IMR-90 (cell line): Measurements from ENCODE around the gene WASHC4. TPM values are rescaled to one million over a fixed set of nuclear protein-coding genes. Genes with fewer than 3 reads are reported as not detected.

Source experiments
- ATAC-seq: fragments of 200-7000 bp; cut with Tn5 transposase; 2 replicates; pipeline ENCODE4 v1.9.1; 2020; ENCODE audit warnings: low read depth, mild to moderate bottlenecking, moderate library complexity
- BruUV-seq: library from RNA; stranded (reverse); fragments of 400-500 nt; replicated peaks from 2 replicates; lab custom pipeline; 2021; lab: Mats Ljungman, UMichigan
- CTCF ChIA-PET: fragments of 300-600 bp; formaldehyde crosslinking; extraction: SDS; loops from one replicate; lab custom pipeline; 2021; ENCODE audit warnings: antibody characterized with exemption; lab: Yijun Ruan, JAX
- POLR2A ChIA-PET: fragments of 300-600 bp; sonication (Branson Sonifier 250); formaldehyde crosslinking; loops from one replicate; lab custom pipeline; 2022; ENCODE audit warnings: antibody characterized with exemption; ENCODE audit not compliant: unreplicated experiment; lab: Charles Lee
- DNase-seq: peaks from one replicate; pipeline ENCODE4 v3.0.0; 2013
- H2AFZ ChIP-seq: replicated peaks from 2 replicates; pipeline ENCODE3; 2013; ENCODE audit warnings: low read length, mild to moderate bottlenecking; ENCODE audit not compliant: poor library complexity
- H2AK5ac ChIP-seq: 2 replicates; pipeline ENCODE4 v1.6.1; 2013; ENCODE audit warnings: low read depth, low read length, inconsistent platforms
- H2AK9ac ChIP-seq: replicated peaks from 2 replicates; pipeline ENCODE3; 2013; ENCODE audit warnings: mild to moderate bottlenecking, low read depth, low read length, moderate library complexity; ENCODE audit not compliant: poor library complexity
- H2BK120ac ChIP-seq: 2 replicates; pipeline ENCODE4 v1.6.1; 2013; ENCODE audit warnings: low read depth, low read length, inconsistent platforms
- H2BK15ac ChIP-seq: 3 replicates; pipeline ENCODE4 v1.6.1; 2013; ENCODE audit warnings: low read depth, low read length, inconsistent platforms
- H2BK20ac ChIP-seq: 2 replicates; pipeline ENCODE4 v1.6.1; 2013; ENCODE audit warnings: low read depth, mild to moderate bottlenecking, inconsistent platforms, low read length, moderate library complexity
- H2BK5ac ChIP-seq: 2 replicates; pipeline ENCODE4 v1.6.1; 2013; ENCODE audit warnings: mild to moderate bottlenecking, low read depth, low read length, inconsistent platforms; ENCODE audit not compliant: poor library complexity, severe bottlenecking
- H3K14ac ChIP-seq: replicated peaks from 2 replicates; pipeline ENCODE4 v1.6.1; 2013; ENCODE audit warnings: low read depth, low read length, inconsistent platforms
- H3K18ac ChIP-seq: 2 replicates; pipeline ENCODE4 v1.6.1; 2013; ENCODE audit warnings: low read depth, low read length, control low read depth
- H3K23ac ChIP-seq: 2 replicates; pipeline ENCODE4 v1.6.1; 2013; ENCODE audit warnings: low read depth, low read length, inconsistent platforms
- H3K27ac ChIP-seq: 2 replicates; pipeline ENCODE4 v1.5.1; 2013; ENCODE audit warnings: mild to moderate bottlenecking, control low read depth, low read length; ENCODE audit not compliant: insufficient read depth
- H3K27me3 ChIP-seq: 2 replicates; pipeline ENCODE4 v1.6.1; 2013; ENCODE audit warnings: low read length; ENCODE audit not compliant: control insufficient read depth, insufficient read depth
- H3K36me3 ChIP-seq: 2 replicates; pipeline ENCODE4 v1.6.1; 2013; ENCODE audit warnings: low read length, mixed read lengths; ENCODE audit not compliant: control insufficient read depth, insufficient read depth
- H3K4ac ChIP-seq: 2 replicates; pipeline ENCODE4 v1.6.1; 2013; ENCODE audit warnings: low read depth, low read length, inconsistent platforms
- H3K4me1 ChIP-seq: 2 replicates; pipeline ENCODE4 v1.6.1; 2013; ENCODE audit warnings: low read length, mixed read lengths; ENCODE audit not compliant: control insufficient read depth, insufficient read depth
- H3K4me2 ChIP-seq: 2 replicates; pipeline ENCODE4 v1.6.1; 2013; ENCODE audit warnings: low read depth, mild to moderate bottlenecking, control low read depth, low read length, moderate library complexity
- H3K4me3 ChIP-seq: 2 replicates; pipeline ENCODE4 v1.5.1; 2013; ENCODE audit warnings: low read depth, mild to moderate bottlenecking, control low read depth, low read length, moderate library complexity; ENCODE audit not compliant: insufficient read depth
- H3K56ac ChIP-seq: 2 replicates; pipeline ENCODE4 v1.6.1; 2013; ENCODE audit warnings: low read length, inconsistent platforms; ENCODE audit not compliant: insufficient read depth; ENCODE audit errors: extremely low read depth
- H3K79me1 ChIP-seq, 2 experiments: 2 replicates each; pipeline ENCODE4 v1.6.1; 2013; ENCODE audit warnings: low read length in 2 of 2, inconsistent platforms in 1 of 2, low read depth in 1 of 2
- H3K9ac ChIP-seq: 2 replicates; pipeline ENCODE4 v1.6.1; 2013; ENCODE audit warnings: low read depth, low read length, control low read depth
- H3K9me1 ChIP-seq: 2 replicates; pipeline ENCODE4 v1.6.1; 2013; ENCODE audit warnings: low read length, inconsistent platforms; ENCODE audit not compliant: insufficient read depth
- H3K9me3 ChIP-seq: 2 replicates; pipeline ENCODE4 v1.6.1; 2013; ENCODE audit warnings: low read length; ENCODE audit not compliant: control insufficient read depth, insufficient read depth
- H4K20me1 ChIP-seq: 2 replicates; pipeline ENCODE4 v1.6.1; 2013; ENCODE audit warnings: low read length, inconsistent platforms; ENCODE audit not compliant: insufficient read depth
- H4K5ac ChIP-seq: 2 replicates; pipeline ENCODE4 v1.6.1; 2013; ENCODE audit warnings: mild to moderate bottlenecking, low read depth, low read length, control low read depth
- H4K8ac ChIP-seq, 2 experiments: 2 replicates each; pipeline ENCODE4 v1.6.1; 2013; ENCODE audit warnings: low read depth in 2 of 2, low read length in 2 of 2, control low read depth in 1 of 2, inconsistent platforms in 1 of 2
- H4K91ac ChIP-seq: 2 replicates; pipeline ENCODE4 v1.6.1; 2013; ENCODE audit warnings: low read depth, low read length, inconsistent platforms; ENCODE audit not compliant: insufficient read depth
- BHLHE40 ChIP-seq: fragments of 150-350 bp; IDR thresholded peaks from 2 replicates; pipeline ENCODE4 v1.6.1; 2016; ENCODE audit warnings: mild to moderate bottlenecking, low read depth, low read length
- CEBPB ChIP-seq: IDR thresholded peaks from 2 replicates; pipeline ENCODE4 v1.6.1; 2012; ENCODE audit warnings: low read depth, low read length, improper control_type of control experiment
- MAZ ChIP-seq: IDR thresholded peaks from 2 replicates; pipeline ENCODE4 v1.6.1; 2012; ENCODE audit warnings: low read depth, mild to moderate bottlenecking, low read length, improper control_type of control experiment, moderate library complexity, borderline replicate concordance
- NFE2L2 ChIP-seq: fragments of 150-350 bp; IDR thresholded peaks from 2 replicates; pipeline ENCODE4 v1.6.1; 2016; ENCODE audit warnings: low read depth, mild to moderate bottlenecking, low read length
- RAD21 ChIP-seq: IDR thresholded peaks from 2 replicates; pipeline ENCODE4 v1.6.1; 2012; ENCODE audit warnings: low read length, improper control_type of control experiment
- RCOR1 ChIP-seq: IDR thresholded peaks from 2 replicates; pipeline ENCODE4 v1.6.1; 2012; ENCODE audit warnings: mild to moderate bottlenecking, low read length, improper control_type of control experiment; ENCODE audit not compliant: insufficient replicate concordance
- SMC3 ChIP-seq: fragments of 150-350 bp; IDR thresholded peaks from 2 replicates; pipeline ENCODE4 v1.6.1; 2016; ENCODE audit warnings: low read depth, mild to moderate bottlenecking, antibody characterized with exemption, low read length, moderate library complexity
- whole genome bisulfite sequencing, 2 experiments: methylation state at CpG; one replicate each; pipeline versions ENCODE4 v1.1.5 to v1.1.7; 2013; ENCODE audit warnings: missing lambda C conversion rate in 2 of 2; ENCODE audit not compliant: insufficient read length in 1 of 2; ENCODE audit errors: extremely low coverage in 2 of 2; 5-methylcytosine and 5-hydroxymethylcytosine counted together
- dilution Hi-C: fragments of 300-500 bp; cut with HindIII; formaldehyde crosslinking; loops from one replicate; pipeline ENCODE4 v1.14.3; 2018; ENCODE audit warnings: low sequenced_read_pairs; ENCODE audit not compliant: unreplicated experiment
- in situ Hi-C: fragments of 300-500 bp; cut with MboI; formaldehyde crosslinking; loops from 3 replicates; pipeline ENCODE4 v1.14.3; 2019; ENCODE audit warnings: low sequenced_read_pairs, inconsistent platforms, mixed read lengths
- intact Hi-C: fragments of 100-400 bp; cut with micrococcal nuclease; formaldehyde crosslinking; loops from 2 replicates; pipeline ENCODE4 v1.10.0; 2022
- polyA plus RNA-seq, 3 experiments: library from polyadenylated mRNA; depleted of rRNA; stranded (reverse); fragments of >200 nt; gene quantifications; 2 replicates each; pipeline ENCODE4 v1.2.3, GENCODE V29; 2012; ENCODE audit warnings: low replicate concordance in 1 of 3
- total RNA-seq: library from RNA; depleted of rRNA; stranded (reverse); fragments of >200 nt; gene quantifications from 2 replicates; pipeline ENCODE4 v1.2.3, GENCODE V29; 2012
- TF ChIP-seq, protein P1 (sequence below): fragments of 150-350 bp; IDR thresholded peaks from 2 replicates; pipeline ENCODE4 v1.6.1; 2017; ENCODE audit warnings: mild to moderate bottlenecking, antibody characterized with exemption, low read length, low read depth
- TF ChIP-seq, protein P2 (sequence below): fragments of 150-350 bp; IDR thresholded peaks from 2 replicates; pipeline ENCODE4 v1.6.1; 2016; ENCODE audit warnings: low read depth, mild to moderate bottlenecking, low read length, moderate library complexity, borderline replicate concordance
- TF ChIP-seq, protein P3 (sequence below): conservative IDR thresholded peaks from 2 replicates; pipeline ENCODE4 v1.5.1; 2012; ENCODE audit warnings: mild to moderate bottlenecking, low read depth, low read length, improper control_type of control experiment

Gene WASHC4
- total and polyA plus RNA-seq, 2 of the 4 experiments (the other 2 are of a cell fraction): 16.4 to 47.0 TPM

DNA sequence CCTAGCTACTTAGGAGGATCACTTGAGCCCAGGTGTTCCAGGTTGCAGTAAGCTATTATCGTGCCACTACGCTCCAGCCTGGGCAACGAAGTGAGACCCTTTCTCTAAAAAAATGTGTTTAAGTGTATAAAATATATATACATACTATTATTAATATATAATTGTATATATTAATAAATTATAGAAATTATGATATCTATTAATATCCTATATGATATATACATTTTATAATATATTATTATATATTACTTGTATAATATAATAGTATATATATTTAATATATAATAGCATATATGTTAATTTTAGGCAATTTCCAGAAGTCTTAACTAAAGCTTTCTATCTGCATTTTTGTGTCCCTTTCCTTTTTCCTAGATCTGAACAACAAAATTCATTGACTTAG lies 35.5 kb upstream of the WASHC4 start:
- Histone ChIP-seq H2AK5ac (no peak overlapping the region), H3K36me3 (peaks cover 22% of the 10 kb centered on the region), H3K9ac (no peak overlapping the region), H3K14ac (no peak overlapping the region), H2AK9ac (no peak overlapping the region), H3K9me3 (no peaks in the 10 kb centered on the region), H3K9me1 (peaks cover 10% of the 10 kb centered on the region; the same call in 1 of the 2 replicates), H4K8ac (no peak overlapping the region), H3K18ac (no peak overlapping the region), H3K4me3 (no peak overlapping the region), H3K27me3 (no peaks in the 10 kb centered on the region), H2AFZ (no peak overlapping the region), H3K23ac (no peak overlapping the region), H4K5ac (no peak overlapping the region), H2BK120ac (no peak overlapping the region), H4K20me1 (peaks cover 8% of the 10 kb centered on the region; the same call in 1 of the 2 replicates), H3K27ac (no peak overlapping the region), H3K4me1 (peaks cover 7% of the 10 kb centered on the region), H2BK20ac (no peak overlapping the region), H4K91ac (no peak overlapping the region), H2BK15ac (no peak overlapping the region), H3K56ac (no peak overlapping the region), H2BK5ac (no peak overlapping the region), H3K4ac (no peak overlapping the region), H3K4me2 (no peak overlapping the region), H3K79me1 (peaks cover 3 to 37% of the 10 kb centered on the region in 2 experiments; a peak in 3 of 4 replicates)
- POLR2A ChIA-PET: interaction anchor here (0.5 kb wide), 1 partner anchor 13 kb away, joined by 3 read pairs; no protein-coding TSS in a partner anchor
- dilution Hi-C loops: no loop called here
- CTCF ChIA-PET: no interaction called here
- no peak for ATAC-seq
- no TSS peak for BruUV-seq
- no CpG with 5 or more reads among the region's 3 CpGs for WGBS, 2 experiments
- no peak for DNase-seq
- in situ Hi-C loops: loop anchor here (25.0 kb wide), 1 partner anchor 885 kb away; no protein-coding TSS in a partner anchor
- no peak for TF ChIP-seq NFE2L2
- TF ChIP-seq BHLHE40: no peak
- no peak for TF ChIP-seq RAD21
- TF ChIP-seq SMC3: no peak
- TF ChIP-seq, protein P1, sequence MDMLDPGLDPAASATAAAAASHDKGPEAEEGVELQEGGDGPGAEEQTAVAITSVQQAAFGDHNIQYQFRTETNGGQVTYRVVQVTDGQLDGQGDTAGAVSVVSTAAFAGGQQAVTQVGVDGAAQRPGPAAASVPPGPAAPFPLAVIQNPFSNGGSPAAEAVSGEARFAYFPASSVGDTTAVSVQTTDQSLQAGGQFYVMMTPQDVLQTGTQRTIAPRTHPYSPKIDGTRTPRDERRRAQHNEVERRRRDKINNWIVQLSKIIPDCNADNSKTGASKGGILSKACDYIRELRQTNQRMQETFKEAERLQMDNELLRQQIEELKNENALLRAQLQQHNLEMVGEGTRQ: no peak
- TF ChIP-seq, protein P2, sequence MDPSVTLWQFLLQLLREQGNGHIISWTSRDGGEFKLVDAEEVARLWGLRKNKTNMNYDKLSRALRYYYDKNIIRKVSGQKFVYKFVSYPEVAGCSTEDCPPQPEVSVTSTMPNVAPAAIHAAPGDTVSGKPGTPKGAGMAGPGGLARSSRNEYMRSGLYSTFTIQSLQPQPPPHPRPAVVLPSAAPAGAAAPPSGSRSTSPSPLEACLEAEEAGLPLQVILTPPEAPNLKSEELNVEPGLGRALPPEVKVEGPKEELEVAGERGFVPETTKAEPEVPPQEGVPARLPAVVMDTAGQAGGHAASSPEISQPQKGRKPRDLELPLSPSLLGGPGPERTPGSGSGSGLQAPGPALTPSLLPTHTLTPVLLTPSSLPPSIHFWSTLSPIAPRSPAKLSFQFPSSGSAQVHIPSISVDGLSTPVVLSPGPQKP: no peak
- TF ChIP-seq RCOR1: no peak
- no peak for TF ChIP-seq MAZ
- no peak for TF ChIP-seq CEBPB
- TF ChIP-seq, protein P3, sequence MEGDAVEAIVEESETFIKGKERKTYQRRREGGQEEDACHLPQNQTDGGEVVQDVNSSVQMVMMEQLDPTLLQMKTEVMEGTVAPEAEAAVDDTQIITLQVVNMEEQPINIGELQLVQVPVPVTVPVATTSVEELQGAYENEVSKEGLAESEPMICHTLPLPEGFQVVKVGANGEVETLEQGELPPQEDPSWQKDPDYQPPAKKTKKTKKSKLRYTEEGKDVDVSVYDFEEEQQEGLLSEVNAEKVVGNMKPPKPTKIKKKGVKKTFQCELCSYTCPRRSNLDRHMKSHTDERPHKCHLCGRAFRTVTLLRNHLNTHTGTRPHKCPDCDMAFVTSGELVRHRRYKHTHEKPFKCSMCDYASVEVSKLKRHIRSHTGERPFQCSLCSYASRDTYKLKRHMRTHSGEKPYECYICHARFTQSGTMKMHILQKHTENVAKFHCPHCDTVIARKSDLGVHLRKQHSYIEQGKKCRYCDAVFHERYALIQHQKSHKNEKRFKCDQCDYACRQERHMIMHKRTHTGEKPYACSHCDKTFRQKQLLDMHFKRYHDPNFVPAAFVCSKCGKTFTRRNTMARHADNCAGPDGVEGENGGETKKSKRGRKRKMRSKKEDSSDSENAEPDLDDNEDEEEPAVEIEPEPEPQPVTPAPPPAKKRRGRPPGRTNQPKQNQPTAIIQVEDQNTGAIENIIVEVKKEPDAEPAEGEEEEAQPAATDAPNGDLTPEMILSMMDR: no peak
- intact Hi-C loops: no loop called here
